Measurements from ENCODE around the gene NTM. TPM values are rescaled to one million over a fixed set of nuclear protein-coding genes. Genes with fewer than 3 reads are reported as not detected.

NTM gene
- total and polyA plus RNA-seq, 2 donors (not counting 3 experiments of a cell fraction or from before 2014, with no cell fraction given) = 1.00 to 1.1 TPM

GRCh38 chr11:132249256-132249655 lies 878.8 kb downstream of the NTM start:
- dilution Hi-C loops (cut with MboI; ENCODE audit: extremely low pct_ligation_motif_present, low sequenced_read_pairs) = no loop called here
- Histone ChIP-seq H3K36me3 (ENCODE audit: control insufficient read depth in 2 of 2, extremely low read depth in 1 of 2, insufficient read depth in 2 of 2, low read length in 2 of 2) (no peaks in the 10 kb centered on the region), H3K27ac (ENCODE audit: insufficient read depth, low read depth, low read length) (no peak overlapping the region), H4K20me1 (replicated peaks; ENCODE audit: control insufficient read depth, extremely low read depth, insufficient read depth, low read length) (no peaks in the 10 kb centered on the region), H3K4me1 (ENCODE audit: control insufficient read depth, extremely low read depth, insufficient read depth, low read length) (no peaks in the 10 kb centered on the region), H3K4me3 (replicated peaks in 1 of 3; ENCODE audit: insufficient read depth in 1 of 3, low read depth in 1 of 3, low read length in 3 of 3) (no peak overlapping the region), H3K9ac (replicated peaks; ENCODE audit: extremely low read depth, insufficient read depth, low read length) (no peak overlapping the region), H2AFZ (ENCODE audit: low read depth, low read length) (no peak overlapping the region), H3K27me3 (ENCODE audit: control insufficient read depth in 2 of 2, insufficient read depth in 2 of 2, low read length in 2 of 2) (no peaks in the 10 kb centered on the region), H3K9me1 (replicated peaks; ENCODE audit: control insufficient read depth, extremely low read depth, insufficient read depth, low read length) (no peaks in the 10 kb centered on the region), H3K9me3 (replicated peaks; ENCODE audit: control insufficient read depth, insufficient read depth, low read length) (no peaks in the 10 kb centered on the region), H3K79me2 (ENCODE audit: control insufficient read depth, insufficient read depth, low read length) (no peaks in the 10 kb centered on the region), H3K4me2 (ENCODE audit: insufficient read depth, low read length) (no peak overlapping the region)
- DNase-seq (ENCODE audit: low read depth, low spot score) = no peak
- intact Hi-C loops (cut with micrococcal nuclease) = no loop called here
- POLR2A ChIA-PET = no interaction called here
- CTCF ChIA-PET = no interaction called here
- no peak for FAIRE-seq
- no TSS peak for BruUV-seq (replicated peaks)
- no peak for TF ChIP-seq GATA2 (IDR thresholded peaks at IDR 0.05; ENCODE audit: insufficient read depth, insufficient read length, low read depth, low read length)
- TF ChIP-seq MAX (IDR thresholded peaks at IDR 0.05; ENCODE audit: insufficient read depth, insufficient read length) = no peak
- TF ChIP-seq POLR2AphosphoS5 (IDR thresholded peaks at IDR 0.05; ENCODE audit: insufficient read depth, low read depth, low read length) = no peak
- no peak for TF ChIP-seq MYC (IDR thresholded peaks at IDR 0.05; ENCODE audit: low read depth, low read length)
- no peak for TF ChIP-seq POLR2A (IDR thresholded peaks at IDR 0.05; ENCODE audit: low read depth, low read length)
- no peak for TF ChIP-seq JUN (IDR thresholded peaks at IDR 0.05; ENCODE audit: borderline replicate concordance, insufficient read depth, insufficient read length, low read depth)

- dilution Hi-C loops (cut with MboI; ENCODE audit: extremely low pct_ligation_motif_present, low sequenced_read_pairs) (no loop called here), intact Hi-C loops (cut with micrococcal nuclease) (no loop called here)
- no peak overlapping the region for H3K9ac ChIP-seq (replicated peaks; ENCODE audit: extremely low read depth, insufficient read depth, low read length)
- no peak overlapping the region for H3K4me3 ChIP-seq (replicated peaks in 1 of 3; ENCODE audit: insufficient read depth in 1 of 3, low read depth in 1 of 3, low read length in 3 of 3)
- DNase-seq (ENCODE audit: low read depth, low spot score) = no peak
- no peaks in the 10 kb centered on the region for H3K27me3 ChIP-seq (ENCODE audit: control insufficient read depth in 2 of 2, insufficient read depth in 2 of 2, low read length in 2 of 2)
- H4K20me1 ChIP-seq (replicated peaks; ENCODE audit: control insufficient read depth, extremely low read depth, insufficient read depth, low read length) = no peaks in the 10 kb centered on the region
- FAIRE-seq = no peak
- TF ChIP-seq MYC (IDR thresholded peaks at IDR 0.05; ENCODE audit: low read depth, low read length) (no peak), EZH2 (IDR thresholded peaks at IDR 0.05; ENCODE audit: borderline replicate concordance, low read depth, low read length, severe bottlenecking) (no peak), JUN (IDR thresholded peaks at IDR 0.05; ENCODE audit: borderline replicate concordance, insufficient read depth, insufficient read length, low read depth) (no peak), MAX (IDR thresholded peaks at IDR 0.05; ENCODE audit: insufficient read depth, insufficient read length) (no peak), GATA2 (IDR thresholded peaks at IDR 0.05; ENCODE audit: insufficient read depth, insufficient read length, low read depth, low read length) (no peak), POLR2A (IDR thresholded peaks at IDR 0.05; ENCODE audit: low read depth, low read length) (no peak), POLR2AphosphoS5 (IDR thresholded peaks at IDR 0.05; ENCODE audit: insufficient read depth, low read depth, low read length) (no peak), FOS (IDR thresholded peaks at IDR 0.05; ENCODE audit: borderline replicate concordance, insufficient read depth, low read length) (no peak), CTCF (IDR thresholded peaks at IDR 0.05; ENCODE audit: extremely low read depth in 1 of 2, insufficient read depth in 1 of 2, low read depth in 1 of 2, low read length in 2 of 2) (no peak)
- ChIA-PET CTCF (no interaction called here), POLR2A (no interaction called here)
- no peaks in the 10 kb centered on the region for H3K79me2 ChIP-seq (ENCODE audit: control insufficient read depth, insufficient read depth, low read length)
- no peak overlapping the region for H3K27ac ChIP-seq (ENCODE audit: insufficient read depth, low read depth, low read length)
- H3K4me1 ChIP-seq (ENCODE audit: control insufficient read depth, extremely low read depth, insufficient read depth, low read length) = no peaks in the 10 kb centered on the region
- H3K36me3 ChIP-seq (ENCODE audit: control insufficient read depth in 2 of 2, extremely low read depth in 1 of 2, insufficient read depth in 2 of 2, low read length in 2 of 2) = no peaks in the 10 kb centered on the region
- no peak overlapping the region for H2AFZ ChIP-seq (ENCODE audit: low read depth, low read length)
- BruUV-seq (replicated peaks) = no TSS peak
- H3K4me2 ChIP-seq (ENCODE audit: insufficient read depth, low read length) = no peak overlapping the region
- peaks cover 2% of the 10 kb centered on the region for H3K9me3 ChIP-seq (replicated peaks; ENCODE audit: control insufficient read depth, insufficient read depth, low read length)
- H3K9me1 ChIP-seq (replicated peaks; ENCODE audit: control insufficient read depth, extremely low read depth, insufficient read depth, low read length) = no peaks in the 10 kb centered on the region
These were observed 880.6 kb downstream of the NTM start for GRCh38 chr11:132251061-132251460.

Measured in endothelial cell of umbilical vein (primary cell).